A673 (cell line): ENCODE results near the gene SPRYD4. TPM values are rescaled to one million over a fixed set of nuclear protein-coding genes. Genes with fewer than 3 reads are reported as not detected.
"Not testable (repeated sequence)": the region's sequence is repeated elsewhere in the genome, so short reads cannot be mapped to it uniquely, and the experiment has no call there.

Source experiments
- BruUV-seq: library from RNA; stranded (reverse); fragments of 400-500 nt; replicated peaks from 2 replicates; lab custom pipeline; 2021; lab: Mats Ljungman, UMichigan
- CTCF ChIA-PET: fragments of 300-600 bp; sonication (Branson Sonifier 250); formaldehyde crosslinking; loops from one replicate; lab custom pipeline; 2022; ENCODE audit warnings: antibody characterized with exemption; lab: Charles Lee
- POLR2A ChIA-PET: fragments of 300-600 bp; sonication (Branson Sonifier 250); formaldehyde crosslinking; loops from one replicate; lab custom pipeline; 2022; ENCODE audit warnings: antibody characterized with exemption; ENCODE audit not compliant: low non-redundant PET; lab: Charles Lee
- DNase-seq: peaks from one replicate; pipeline ENCODE4 v3.0.0-alpha.2; 2015; ENCODE audit warnings: low spot score
- H3K27ac ChIP-seq: fragments of 200-600 bp; sonication (generic); 2 replicates; pipeline ENCODE4 v1.5.1; 2016; ENCODE audit warnings: mixed run types, low read depth, mild to moderate bottlenecking, mixed read lengths, antibody characterized with exemption, low read length; ENCODE audit not compliant: poor library complexity, severe bottlenecking
- H3K27me3 ChIP-seq: fragments of 200-600 bp; sonication (generic); replicated peaks from 2 replicates; pipeline ENCODE4 v1.6.1; 2017; ENCODE audit warnings: mixed run types, low read depth, mild to moderate bottlenecking, mixed read lengths, antibody characterized with exemption, low read length; ENCODE audit not compliant: insufficient read depth, poor library complexity
- H3K36me3 ChIP-seq: fragments of 200-600 bp; sonication (generic); 2 replicates; pipeline ENCODE4 v1.6.1; 2016; ENCODE audit warnings: mixed run types, mild to moderate bottlenecking, mixed read lengths, antibody characterized with exemption, low read length; ENCODE audit not compliant: insufficient read depth, poor library complexity, severe bottlenecking
- H3K4me1 ChIP-seq: fragments of 200-600 bp; sonication (generic); 2 replicates; pipeline ENCODE4 v1.6.1; 2017; ENCODE audit warnings: mixed run types, mild to moderate bottlenecking, mixed read lengths, antibody characterized with exemption, low read length; ENCODE audit not compliant: insufficient read depth, poor library complexity, severe bottlenecking
- H3K4me3 ChIP-seq: fragments of 200-600 bp; sonication (generic); 2 replicates; pipeline ENCODE4 v1.5.1; 2016; ENCODE audit warnings: low read depth, mixed run types, mild to moderate bottlenecking, mixed read lengths, low read length; ENCODE audit not compliant: poor library complexity, severe bottlenecking
- H3K9me3 ChIP-seq: fragments of 200-600 bp; sonication (generic); 2 replicates; pipeline ENCODE4 v1.6.1; 2016; ENCODE audit warnings: mixed run types, low read depth, mild to moderate bottlenecking, mixed read lengths, antibody characterized with exemption, low read length; ENCODE audit not compliant: poor library complexity, severe bottlenecking
- EZH2 ChIP-seq: fragments of 200-600 bp; sonication (generic); IDR thresholded peaks from 2 replicates; pipeline ENCODE4 v1.6.1; 2017; ENCODE audit warnings: borderline replicate concordance, low read depth, mild to moderate bottlenecking, mixed read lengths, antibody characterized with exemption, low read length; ENCODE audit not compliant: poor library complexity, severe bottlenecking
- intact Hi-C: fragments of 100-400 bp; cut with micrococcal nuclease; formaldehyde crosslinking; loops from one replicate; pipeline ENCODE4 v1.10.0; 2022; ENCODE audit not compliant: unreplicated experiment
- total RNA-seq: library from RNA; stranded (reverse); gene quantifications from 2 replicates; pipeline ENCODE4 v1.2.3, GENCODE V29; 2021
- TF ChIP-seq, protein P1 (sequence below): fragments of 300-800, 200-600 bp; sonication (generic); conservative IDR thresholded peaks from 2 replicates; pipeline ENCODE4 v1.5.1; 2017; ENCODE audit warnings: low read depth, mild to moderate bottlenecking, antibody characterized with exemption, low read length, moderate library complexity, mixed read lengths

The SPRYD4 gene
- total RNA-seq, 1 experiment from 2014 or later, result 4.7 TPM

DNA sequence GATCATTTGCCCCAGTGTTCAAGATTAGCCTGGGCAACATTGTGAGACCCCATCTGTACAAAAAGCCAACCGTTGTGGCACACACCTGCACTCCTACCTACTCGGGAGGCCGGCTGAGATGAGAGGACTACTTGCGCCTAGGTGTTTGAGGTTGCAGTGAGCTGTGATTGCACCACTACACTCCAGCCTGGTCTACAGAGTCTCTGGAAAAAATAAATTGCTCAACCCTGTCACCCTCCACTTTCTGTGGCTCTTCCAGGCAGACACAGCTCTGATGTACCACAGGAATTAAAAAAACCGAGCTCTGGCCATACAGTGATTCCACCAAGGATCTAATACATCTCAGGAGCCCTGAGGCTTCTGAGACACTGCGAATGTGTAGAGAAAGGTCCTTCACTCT, 33.5 kb upstream of the SPRYD4 start:
- H3K4me3 ChIP-seq, result no peak overlapping the region
- no peaks in the 10 kb centered on the region for H3K4me1 ChIP-seq
- H3K27ac ChIP-seq, result no peak overlapping the region
- ChIA-PET CTCF (no interaction called here), POLR2A (no interaction called here)
- no peaks in the 10 kb centered on the region for H3K9me3 ChIP-seq
- BruUV-seq, result no TSS peak
- intact Hi-C loops, result no loop called here
- no peak for TF ChIP-seq EZH2
- TF ChIP-seq, protein P1, sequence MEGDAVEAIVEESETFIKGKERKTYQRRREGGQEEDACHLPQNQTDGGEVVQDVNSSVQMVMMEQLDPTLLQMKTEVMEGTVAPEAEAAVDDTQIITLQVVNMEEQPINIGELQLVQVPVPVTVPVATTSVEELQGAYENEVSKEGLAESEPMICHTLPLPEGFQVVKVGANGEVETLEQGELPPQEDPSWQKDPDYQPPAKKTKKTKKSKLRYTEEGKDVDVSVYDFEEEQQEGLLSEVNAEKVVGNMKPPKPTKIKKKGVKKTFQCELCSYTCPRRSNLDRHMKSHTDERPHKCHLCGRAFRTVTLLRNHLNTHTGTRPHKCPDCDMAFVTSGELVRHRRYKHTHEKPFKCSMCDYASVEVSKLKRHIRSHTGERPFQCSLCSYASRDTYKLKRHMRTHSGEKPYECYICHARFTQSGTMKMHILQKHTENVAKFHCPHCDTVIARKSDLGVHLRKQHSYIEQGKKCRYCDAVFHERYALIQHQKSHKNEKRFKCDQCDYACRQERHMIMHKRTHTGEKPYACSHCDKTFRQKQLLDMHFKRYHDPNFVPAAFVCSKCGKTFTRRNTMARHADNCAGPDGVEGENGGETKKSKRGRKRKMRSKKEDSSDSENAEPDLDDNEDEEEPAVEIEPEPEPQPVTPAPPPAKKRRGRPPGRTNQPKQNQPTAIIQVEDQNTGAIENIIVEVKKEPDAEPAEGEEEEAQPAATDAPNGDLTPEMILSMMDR, result no peak
- no peak for DNase-seq
- peaks cover 34% of the 10 kb centered on the region for H3K36me3 ChIP-seq
- no peaks in the 10 kb centered on the region for H3K27me3 ChIP-seq

DNA sequence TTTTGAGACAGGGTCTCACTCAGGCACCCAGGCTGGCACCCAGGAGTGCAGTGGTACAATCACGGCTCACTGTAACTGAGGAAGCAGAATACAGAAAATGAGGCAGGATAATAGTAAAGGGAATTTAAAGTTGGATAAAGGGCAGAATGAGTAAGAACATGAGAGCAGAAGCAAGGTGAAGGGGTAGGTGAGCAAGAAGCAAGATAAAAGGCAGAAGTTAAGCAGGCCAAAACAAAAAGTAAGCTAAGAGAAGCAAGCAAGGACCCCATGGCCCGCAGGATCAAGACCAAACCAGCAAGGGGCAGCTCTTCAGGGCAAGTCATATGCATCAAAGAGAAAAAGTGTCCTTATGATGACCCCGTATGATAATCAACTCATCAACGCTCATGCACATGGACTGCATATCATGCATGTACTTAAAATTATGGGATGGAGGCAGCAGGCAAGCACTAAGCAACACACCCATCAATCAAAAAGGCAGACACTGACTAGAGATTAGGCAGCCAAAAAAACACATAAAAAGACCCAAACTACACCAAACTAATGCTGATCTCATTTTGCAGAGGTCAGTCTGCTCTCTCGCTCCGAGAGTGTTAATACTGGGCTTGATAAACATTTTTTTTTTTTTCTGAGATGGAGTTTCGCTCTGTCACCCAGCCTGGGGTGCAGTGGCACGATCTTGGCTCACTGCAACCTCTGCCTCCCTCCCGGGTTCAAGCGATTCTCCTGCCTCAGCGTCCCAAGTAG, 30.8 kb upstream of the SPRYD4 start:
- peaks cover 12% of the 10 kb centered on the region for H3K36me3 ChIP-seq
- CTCF ChIA-PET, result no interaction called here
- no peak for TF ChIP-seq EZH2
- TF ChIP-seq, protein P1, result no peak
- H3K27me3 ChIP-seq, result no peaks in the 10 kb centered on the region
- H3K4me3 ChIP-seq, result no peak overlapping the region
- BruUV-seq, result no TSS peak
- DNase-seq, result no peak
- H3K4me1 ChIP-seq, result no peaks in the 10 kb centered on the region
- no peak overlapping the region for H3K27ac ChIP-seq
- POLR2A ChIA-PET, result interaction anchor here (0.6 kb wide), 1 partner anchor 691 kb away, joined by 4 read pairs; no protein-coding TSS in a partner anchor
- H3K9me3 ChIP-seq, result no peaks in the 10 kb centered on the region
- intact Hi-C loops, result no loop called here

DNA sequence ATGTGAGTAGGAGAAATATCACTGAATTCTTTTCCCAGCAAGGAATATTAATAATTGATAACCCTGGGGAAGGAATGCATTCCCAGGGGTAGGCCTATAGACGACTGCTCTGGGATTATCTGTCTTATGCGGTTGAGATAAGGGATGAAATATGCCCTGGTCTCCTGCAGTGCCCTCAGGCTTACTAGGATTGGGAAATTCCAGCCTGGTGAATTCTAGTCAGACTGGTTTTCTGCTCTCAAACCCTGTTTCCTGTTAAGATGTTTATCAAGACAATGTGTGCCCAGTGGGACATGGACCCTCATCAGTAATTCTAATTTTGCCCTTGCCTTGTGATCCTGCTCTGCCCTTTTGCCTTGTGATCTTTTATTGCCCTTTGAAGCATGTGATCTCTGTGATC, 25.2 kb upstream of the SPRYD4 start:
- H3K36me3 ChIP-seq, DNase-seq, H3K4me1 ChIP-seq, intact Hi-C loops, BruUV-seq, CTCF ChIA-PET, H3K4me3 ChIP-seq, H3K27me3 ChIP-seq, H3K27ac ChIP-seq, H3K9me3 ChIP-seq, POLR2A ChIA-PET: not testable (repeated sequence)
